HEK293T (cell line): ENCODE results near the gene CALML6.

Experiments
- CTCF ChIA-PET: fragments of 350-600 bp; formaldehyde crosslinking; extraction: SDS; loops from one replicate; lab custom pipeline; 2021; ENCODE audit warnings: antibody characterized with exemption, inconsistent platforms; lab: Yijun Ruan, JAX
- POLR2A ChIA-PET: fragments of 350-600 bp; formaldehyde crosslinking; extraction: SDS; loops from one replicate; lab custom pipeline; 2020; ENCODE audit warnings: antibody characterized with exemption, inconsistent platforms; lab: Yijun Ruan, JAX
- DNase-seq: peaks from one replicate; pipeline ENCODE4 v3.0.0; 2012; ENCODE audit warnings: mixed read lengths; ENCODE audit errors: extremely low spot score
- ARNT ChIP-seq: fragments of 450-650 bp; IDR thresholded peaks from 2 replicates; pipeline ENCODE4 v1.6.1; 2017; ENCODE audit warnings: mild to moderate bottlenecking
- BHLHE40 ChIP-seq: fragments of 450-650 bp; IDR thresholded peaks from 2 replicates; pipeline ENCODE4 v1.6.1; 2016; ENCODE audit warnings: mild to moderate bottlenecking, moderate library complexity, borderline replicate concordance
- CTBP1 ChIP-seq: fragments of 450-650 bp; IDR thresholded peaks from 2 replicates; pipeline ENCODE4 v1.6.1; 2016; ENCODE audit warnings: borderline replicate concordance
- ELF4 ChIP-seq: fragments of 450-650 bp; IDR thresholded peaks from 2 replicates; pipeline ENCODE4 v1.6.1; 2017; ENCODE audit warnings: antibody characterized with exemption
- FOXA1 ChIP-seq: fragments of 450-650 bp; IDR thresholded peaks from 2 replicates; pipeline ENCODE4 v1.6.1; 2016; ENCODE audit warnings: mild to moderate bottlenecking
- FOXK2 ChIP-seq: fragments of 450-650 bp; IDR thresholded peaks from 2 replicates; pipeline ENCODE4 v1.6.1; 2016; ENCODE audit warnings: mild to moderate bottlenecking
- FOXM1 ChIP-seq: fragments of 450-650 bp; IDR thresholded peaks from 2 replicates; pipeline ENCODE4 v1.6.1; 2017; ENCODE audit warnings: mild to moderate bottlenecking, borderline replicate concordance
- HDGF ChIP-seq: fragments of 450-650 bp; IDR thresholded peaks from 2 replicates; pipeline ENCODE4 v1.6.1; 2017; ENCODE audit warnings: antibody characterized with exemption, borderline replicate concordance
- L3MBTL2 ChIP-seq: fragments of 450-650 bp; conservative IDR thresholded peaks from 2 replicates; pipeline ENCODE4 v1.6.1; 2016; ENCODE audit warnings: mild to moderate bottlenecking
- LEF1 ChIP-seq: fragments of 450-650 bp; IDR thresholded peaks from 2 replicates; pipeline ENCODE4 v1.6.1; 2017; ENCODE audit warnings: mild to moderate bottlenecking, borderline replicate concordance
- NFRKB ChIP-seq: fragments of 450-650 bp; IDR thresholded peaks from 2 replicates; pipeline ENCODE4 v1.6.1; 2016; ENCODE audit warnings: mild to moderate bottlenecking, moderate library complexity
- SP1 ChIP-seq: fragments of 450-650 bp; IDR thresholded peaks from 2 replicates; pipeline ENCODE4 v1.6.1; 2017
- SUZ12 ChIP-seq: fragments of 450-650 bp; IDR thresholded peaks from 2 replicates; pipeline ENCODE4 v1.6.1; 2016; ENCODE audit warnings: mild to moderate bottlenecking
- TARDBP ChIP-seq: fragments of 450-650 bp; IDR thresholded peaks from 2 replicates; pipeline ENCODE4 v1.6.1; 2016
- ZNF384 ChIP-seq: fragments of 450-650 bp; IDR thresholded peaks from 2 replicates; pipeline ENCODE4 v1.6.1; 2016
- TF ChIP-seq, protein P1 (sequence below): fragments of 450-650 bp; IDR thresholded peaks from 2 replicates; pipeline ENCODE4 v1.6.1; 2016

CALML6 gene

DNA sequence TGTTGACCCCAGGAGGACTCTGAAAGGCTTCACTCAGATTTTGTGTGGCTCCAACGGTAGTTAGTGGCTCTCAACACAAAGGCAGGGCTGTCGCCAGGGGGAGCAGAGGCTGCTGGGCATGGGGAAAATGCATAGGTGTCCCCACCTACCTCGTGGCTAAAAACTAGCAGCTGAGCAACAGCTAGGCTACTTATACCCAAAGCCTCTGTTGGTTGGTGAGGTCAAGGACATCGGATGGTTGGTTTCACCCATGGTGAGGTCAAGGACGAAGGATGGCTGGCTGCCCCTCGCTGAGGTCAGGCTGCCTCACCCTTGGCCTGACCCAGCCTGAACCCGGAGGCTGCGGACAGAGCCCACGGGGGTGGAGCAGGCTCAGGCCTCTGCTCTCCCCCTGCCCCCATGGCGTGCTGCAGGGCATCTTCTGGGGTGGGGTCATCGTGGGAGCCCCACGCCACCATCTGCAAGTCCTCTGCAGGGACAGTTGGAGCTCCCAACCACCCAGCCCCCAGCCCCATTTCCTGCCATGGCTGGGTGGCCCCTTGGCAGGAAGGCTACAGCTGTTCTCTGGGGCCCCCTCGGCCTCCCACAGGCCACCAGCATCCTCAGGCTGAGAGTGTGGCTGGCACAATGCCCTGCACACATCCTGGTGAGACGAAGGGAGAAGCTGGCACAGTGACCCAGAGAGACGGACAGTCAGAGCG, 15.6 kb upstream of the CALML6 start:
- ChIA-PET POLR2A (interaction anchor here (1.0 to 1.5 kb wide), 2 partner anchors 10 to 120 kb away, joined by 3 to 8 read pairs; no protein-coding TSS in a partner anchor), CTCF (no interaction called here)
- no peak for TF ChIP-seq ELF4
- TF ChIP-seq ARNT: no peak
- no peak for TF ChIP-seq FOXA1
- no peak for TF ChIP-seq CTBP1
- TF ChIP-seq ZNF384: no peak
- TF ChIP-seq LEF1: no peak
- no peak for TF ChIP-seq SP1
- TF ChIP-seq FOXM1: no peak
- TF ChIP-seq, protein P1, sequence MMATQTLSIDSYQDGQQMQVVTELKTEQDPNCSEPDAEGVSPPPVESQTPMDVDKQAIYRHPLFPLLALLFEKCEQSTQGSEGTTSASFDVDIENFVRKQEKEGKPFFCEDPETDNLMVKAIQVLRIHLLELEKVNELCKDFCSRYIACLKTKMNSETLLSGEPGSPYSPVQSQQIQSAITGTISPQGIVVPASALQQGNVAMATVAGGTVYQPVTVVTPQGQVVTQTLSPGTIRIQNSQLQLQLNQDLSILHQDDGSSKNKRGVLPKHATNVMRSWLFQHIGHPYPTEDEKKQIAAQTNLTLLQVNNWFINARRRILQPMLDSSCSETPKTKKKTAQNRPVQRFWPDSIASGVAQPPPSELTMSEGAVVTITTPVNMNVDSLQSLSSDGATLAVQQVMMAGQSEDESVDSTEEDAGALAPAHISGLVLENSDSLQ: no peak
- no peak for TF ChIP-seq FOXK2
- TF ChIP-seq L3MBTL2: no peak
- TF ChIP-seq HDGF: no peak
- no peak for TF ChIP-seq BHLHE40
- no peak for DNase-seq

DNA sequence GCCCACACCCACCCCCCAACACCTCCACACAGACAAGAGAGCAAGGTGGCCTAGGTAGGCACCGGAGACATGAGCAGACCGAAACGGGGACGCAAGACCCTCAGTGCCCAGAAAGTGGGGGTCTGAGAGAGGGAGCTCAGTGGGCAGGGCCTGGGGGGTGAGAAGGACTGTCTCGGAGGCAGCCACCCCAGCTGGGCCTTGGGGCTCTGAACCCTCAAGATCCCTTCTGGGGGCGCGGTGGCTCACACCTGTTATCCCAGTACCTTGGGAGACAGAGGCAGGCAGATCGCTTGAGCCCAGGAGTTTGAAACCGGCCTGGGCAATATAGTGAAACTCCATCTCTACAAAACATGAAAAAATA, 15.1 kb upstream of the CALML6 start:
- ChIA-PET POLR2A (interaction anchor here (1.0 to 1.5 kb wide), 3 partner anchors 9 to 121 kb away, joined by 3 to 8 read pairs (median 3); no protein-coding TSS in a partner anchor), CTCF (no interaction called here)
- TF ChIP-seq FOXM1 (no peak), NFRKB (no peak), HDGF (no peak), FOXK2 (no peak), ARNT (no peak), ZNF384 (no peak), BHLHE40 (no peak), FOXA1 (no peak), ELF4 (no peak), SP1 (no peak), LEF1 (no peak), TARDBP (no peak), CTBP1 (no peak), L3MBTL2 (no peak), SUZ12 (no peak)
- no peak for DNase-seq

DNA sequence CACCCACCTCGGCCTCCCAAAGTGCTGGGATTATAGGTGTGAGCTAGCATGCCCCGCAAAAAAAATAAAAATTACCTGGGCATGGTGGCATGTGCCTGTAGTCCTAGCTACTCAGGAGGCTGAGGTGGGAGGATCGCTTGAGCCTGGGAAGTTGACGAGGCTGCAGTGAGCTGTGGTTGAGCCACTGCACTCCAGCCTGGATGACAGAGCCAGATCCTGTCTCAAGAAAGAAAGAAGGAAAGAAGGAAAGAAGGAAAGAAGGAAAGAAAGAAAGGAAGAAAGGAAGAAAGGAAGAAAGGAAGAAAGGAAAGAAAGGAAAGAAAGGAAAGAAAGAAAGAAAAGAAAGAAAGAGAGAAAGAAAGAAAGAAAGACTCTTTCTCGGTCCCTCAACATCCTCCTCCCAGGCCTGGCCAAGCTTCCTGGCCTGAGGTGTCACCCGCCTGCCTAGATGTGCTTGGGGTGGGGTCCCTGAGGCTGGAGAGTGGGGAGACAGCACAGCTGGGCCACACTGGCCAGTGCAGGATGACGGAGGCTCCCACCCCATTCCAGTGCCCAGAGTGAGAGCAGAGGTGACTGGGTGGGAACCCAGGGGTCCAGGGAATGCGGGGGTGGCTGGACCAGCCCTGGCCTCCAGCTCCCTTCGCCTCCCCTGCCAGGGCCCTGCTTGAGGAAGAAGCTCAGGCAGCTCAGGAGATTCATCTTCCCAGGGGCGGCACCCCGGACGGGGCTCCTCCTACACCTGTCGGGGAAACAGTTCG, 14.0 kb upstream of the CALML6 start:
- TF ChIP-seq BHLHE40 (no peak), FOXK2 (no peak), ARNT (no peak)
- TF ChIP-seq, protein P1: no peak
- DNase-seq: no peak
- ChIA-PET CTCF (no interaction called here), POLR2A (interaction anchor here (0.7 to 1.4 kb wide), 4 partner anchors 8 to 52 kb away, joined by 3 to 5 read pairs (median 4); no protein-coding TSS in a partner anchor)

DNA sequence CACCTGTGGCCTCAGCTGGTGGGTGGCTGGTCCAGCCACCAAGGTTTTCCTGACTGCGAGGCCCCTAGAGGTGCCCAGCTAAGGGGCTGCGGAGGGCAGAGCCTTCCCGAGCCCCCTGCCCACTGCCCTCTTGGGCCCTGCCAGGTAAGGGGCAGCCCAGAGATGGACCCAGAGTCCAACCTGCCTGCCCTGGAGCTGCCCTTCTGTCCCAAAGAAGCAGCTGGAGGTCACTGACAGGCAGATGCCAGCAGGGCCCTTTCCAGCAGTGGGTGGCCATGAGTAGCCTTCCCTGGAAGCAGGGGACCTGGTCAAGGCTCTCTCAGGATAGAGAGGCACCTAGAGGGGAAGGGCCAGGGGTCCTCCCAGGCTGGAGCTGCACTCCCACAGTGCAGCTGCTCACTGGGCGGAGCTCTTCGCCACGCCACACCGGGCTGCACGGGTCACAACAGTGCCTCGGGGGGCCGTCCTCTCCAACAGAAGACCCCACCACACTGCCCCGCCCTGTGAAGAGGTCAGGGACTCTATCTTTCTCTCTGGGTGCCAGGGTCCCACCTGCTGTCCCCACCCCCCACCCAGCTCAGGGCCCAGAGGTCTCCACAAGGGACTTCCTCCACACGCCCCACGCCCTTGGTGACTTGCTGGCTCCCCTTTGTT, 13.3 kb upstream of the CALML6 start:
- TF ChIP-seq TARDBP: no peak
- no peak for DNase-seq
- POLR2A ChIA-PET: interaction anchor here (0.6 to 1.4 kb wide), 4 partner anchors 8 to 41 kb away, joined by 3 to 5 read pairs (median 4); no protein-coding TSS in a partner anchor
- CTCF ChIA-PET: no interaction called here

DNA sequence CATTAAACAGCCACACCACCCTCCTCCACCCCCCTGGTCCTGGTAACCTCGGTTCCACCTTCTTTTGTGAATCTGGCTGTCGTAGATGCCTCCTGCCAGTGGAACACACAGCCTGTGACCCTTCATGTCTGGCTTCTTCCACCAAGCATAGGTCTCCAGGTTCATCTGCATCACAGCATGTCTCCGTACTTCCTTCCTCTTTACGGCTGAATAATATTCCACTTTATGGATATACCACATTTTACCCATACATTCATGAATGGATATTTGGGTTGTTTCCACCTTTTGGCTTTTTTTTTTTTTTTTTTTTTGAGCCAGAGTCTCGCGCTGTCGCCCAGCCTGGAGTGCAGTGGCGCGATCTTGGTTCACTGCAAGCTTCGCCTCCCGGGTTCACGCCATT, 11.8 kb upstream of the CALML6 start:
- ChIA-PET CTCF (no interaction called here), POLR2A (no interaction called here)
- TF ChIP-seq LEF1: no peak
- TF ChIP-seq ARNT: no peak
- TF ChIP-seq BHLHE40: no peak
- no peak for TF ChIP-seq HDGF
- TF ChIP-seq ELF4: no peak
- TF ChIP-seq FOXM1: no peak
- no peak for DNase-seq

DNA sequence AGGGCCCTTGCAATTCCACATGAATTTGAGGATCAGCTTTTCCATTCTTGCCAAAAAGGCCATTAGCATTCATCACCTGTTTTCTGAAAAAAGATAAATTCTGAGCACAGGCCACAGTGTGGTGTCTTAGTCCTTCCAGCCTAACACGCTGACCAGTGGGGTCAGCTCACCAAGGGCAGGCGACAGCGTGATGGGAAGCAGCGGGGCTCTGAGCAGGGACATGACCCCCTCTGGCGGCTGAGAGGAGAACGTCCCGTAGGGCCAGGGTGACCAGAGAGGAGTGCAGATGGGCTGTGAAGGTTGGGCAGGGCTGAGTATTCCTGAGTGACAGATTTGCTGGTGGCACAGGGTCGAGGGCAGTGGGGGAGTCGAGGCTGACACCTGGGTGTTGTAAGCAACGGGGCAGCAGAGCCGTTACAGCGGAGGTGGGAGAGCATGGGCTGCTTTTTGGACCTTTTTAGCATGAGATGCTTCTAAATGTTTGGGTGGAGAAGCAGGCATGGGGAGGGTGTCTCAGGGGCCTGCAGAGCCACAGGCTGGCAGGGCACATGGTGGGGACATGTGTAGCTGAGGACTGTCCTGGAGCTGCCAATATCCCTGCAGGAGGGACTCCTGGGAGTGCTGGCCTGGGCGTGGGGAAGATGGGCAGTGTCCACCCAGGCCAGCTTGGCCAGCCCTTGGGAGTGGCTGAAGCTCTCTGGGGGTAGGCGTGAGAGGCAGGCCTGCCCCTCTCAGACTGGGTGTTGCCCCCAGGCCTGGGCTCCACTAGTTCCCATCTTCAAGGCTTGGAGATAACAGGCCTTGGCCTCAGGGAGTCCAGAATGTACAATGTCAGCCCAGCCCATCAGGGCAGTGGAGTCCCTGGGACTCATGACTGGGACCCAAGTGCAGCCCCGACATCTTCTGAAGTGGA, 8.6 kb upstream of the CALML6 start:
- DNase-seq: peak; percentile 77
- no peak for TF ChIP-seq CTBP1
- TF ChIP-seq, protein P1: peak; percentile 87
- CTCF ChIA-PET: interaction anchor here (0.6 to 1.7 kb wide), 12 partner anchors 9 to 129 kb away, joined by 3 to 11 read pairs (median 4); no protein-coding TSS in a partner anchor
- POLR2A ChIA-PET: interaction anchor here (0.9 to 1.7 kb wide), 5 partner anchors 11 to 138 kb away, joined by 3 to 6 read pairs (median 3); no protein-coding TSS in a partner anchor
